ENCODE data around the gene TTI1.

TTI1 gene

GRCh38 chr20:37940858-37941257, 92.4 kb downstream of the TTI1 start:
- no peak for DNase-seq (ENCODE audit: low read depth in 2 of 2)
- H3K4me3 ChIP-seq (replicated peaks in 1 of 2; ENCODE audit: low read depth in 2 of 2, low read length in 2 of 2) = no peak overlapping the region
- no peak for TF ChIP-seq CTCF (IDR thresholded peaks at IDR 0.05; ENCODE audit: low read depth, low read length)

GRCh38 chr20:37939701-37940560, 93.3 kb downstream of the TTI1 start:
- TF ChIP-seq CTCF (IDR thresholded peaks at IDR 0.05; ENCODE audit: low read depth, low read length) = no peak
- no peak for DNase-seq (ENCODE audit: low read depth in 2 of 2)
- H3K4me3 ChIP-seq (replicated peaks in 1 of 2; ENCODE audit: low read depth in 2 of 2, low read length in 2 of 2) = no peak overlapping the region

- TF ChIP-seq CTCF (IDR thresholded peaks at IDR 0.05; ENCODE audit: low read depth, low read length) = no peak
- H3K4me3 ChIP-seq (replicated peaks in 1 of 2; ENCODE audit: low read depth in 2 of 2, low read length in 2 of 2) = no peak overlapping the region
- DNase-seq (ENCODE audit: low read depth in 2 of 2) = no peak
Measured at GRCh38 chr20:37938954-37939353, 94.3 kb downstream of the TTI1 start.

GRCh38 chr20:37938181-37938750, 95.0 kb downstream of the TTI1 start:
- DNase-seq (ENCODE audit: low read depth in 2 of 2) = no peak

GRCh38 chr20:37937686-37938085, 95.6 kb downstream of the TTI1 start:
- H3K4me3 ChIP-seq (replicated peaks in 1 of 2; ENCODE audit: low read depth in 2 of 2, low read length in 2 of 2) = no peak overlapping the region
- TF ChIP-seq CTCF (IDR thresholded peaks at IDR 0.05; ENCODE audit: low read depth, low read length) = no peak
- no peak for DNase-seq (ENCODE audit: low read depth in 2 of 2)

More at GRCh38 chr20:37938181-37938750, 95.0 kb downstream of the TTI1 start:
- no peak overlapping the region for H3K4me3 ChIP-seq (replicated peaks in 1 of 2; ENCODE audit: low read depth in 2 of 2, low read length in 2 of 2)
- no peak for TF ChIP-seq CTCF (IDR thresholded peaks at IDR 0.05; ENCODE audit: low read depth, low read length)

GRCh38 chr20:37936451-37936850, 96.8 kb downstream of the TTI1 start:
- DNase-seq (ENCODE audit: low read depth in 2 of 2) = no peak
- H3K4me3 ChIP-seq (replicated peaks in 1 of 2; ENCODE audit: low read depth in 2 of 2, low read length in 2 of 2) = no peak overlapping the region
- TF ChIP-seq CTCF (IDR thresholded peaks at IDR 0.05; ENCODE audit: low read depth, low read length) = no peak

Data from cardiac fibroblast (primary cell).